ENCODE data around the gene LCN12.

LCN12 gene

DNA sequence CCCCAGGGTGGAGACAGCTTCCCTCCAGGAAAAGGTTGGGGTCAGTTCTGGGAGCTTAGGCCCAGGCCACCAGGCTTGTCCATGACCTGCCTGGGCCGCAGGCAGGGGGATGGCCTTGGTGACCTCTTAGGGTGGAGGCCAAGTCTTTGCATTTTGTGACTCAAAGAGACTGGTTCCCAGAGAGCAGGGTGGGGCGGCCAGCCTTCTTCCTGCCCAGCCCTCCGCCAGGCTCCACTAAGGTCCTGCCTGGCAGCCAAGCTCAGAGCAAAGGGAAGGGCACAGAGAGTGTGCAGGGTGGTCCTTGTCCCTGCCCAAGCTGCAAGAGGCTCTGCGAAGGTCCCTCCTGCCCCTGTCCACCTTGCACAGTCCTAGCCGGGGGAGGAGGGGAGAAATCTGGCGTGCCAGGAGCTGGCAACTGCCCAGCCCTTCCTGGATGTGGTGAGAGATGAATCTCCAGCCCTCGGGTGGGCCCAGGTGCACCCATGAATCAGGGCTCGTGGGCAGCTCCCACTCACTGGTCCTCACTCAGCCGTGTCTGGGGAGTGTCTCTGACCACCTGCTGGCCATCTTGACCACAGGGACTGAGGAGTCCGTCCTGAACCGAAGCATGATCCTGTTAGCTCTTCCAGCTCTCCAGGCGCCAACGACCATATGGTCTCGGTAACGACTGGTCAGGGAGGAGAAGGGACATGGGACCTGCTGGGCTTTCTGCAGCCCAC is 22.9 kb downstream of the LCN12 start:
- DNase-seq = no peak

- DNase-seq = no peak
Measured at GRCh38 chr9:136975644-136976043, 23.6 kb downstream of the LCN12 start.

GRCh38 chr9:136977223-136977622 is 25.1 kb downstream of the LCN12 start, which contains the start of gene PTGDS:
PTGDS (plus strand) TSS chr9:136977504; CDS start chr9:136977579, 75 bp downstream.
- DNase-seq = no peak

- DNase-seq = no peak
Measured at GRCh38 chr9:136977649-136978072, 25.6 kb downstream of the LCN12 start.

DNA sequence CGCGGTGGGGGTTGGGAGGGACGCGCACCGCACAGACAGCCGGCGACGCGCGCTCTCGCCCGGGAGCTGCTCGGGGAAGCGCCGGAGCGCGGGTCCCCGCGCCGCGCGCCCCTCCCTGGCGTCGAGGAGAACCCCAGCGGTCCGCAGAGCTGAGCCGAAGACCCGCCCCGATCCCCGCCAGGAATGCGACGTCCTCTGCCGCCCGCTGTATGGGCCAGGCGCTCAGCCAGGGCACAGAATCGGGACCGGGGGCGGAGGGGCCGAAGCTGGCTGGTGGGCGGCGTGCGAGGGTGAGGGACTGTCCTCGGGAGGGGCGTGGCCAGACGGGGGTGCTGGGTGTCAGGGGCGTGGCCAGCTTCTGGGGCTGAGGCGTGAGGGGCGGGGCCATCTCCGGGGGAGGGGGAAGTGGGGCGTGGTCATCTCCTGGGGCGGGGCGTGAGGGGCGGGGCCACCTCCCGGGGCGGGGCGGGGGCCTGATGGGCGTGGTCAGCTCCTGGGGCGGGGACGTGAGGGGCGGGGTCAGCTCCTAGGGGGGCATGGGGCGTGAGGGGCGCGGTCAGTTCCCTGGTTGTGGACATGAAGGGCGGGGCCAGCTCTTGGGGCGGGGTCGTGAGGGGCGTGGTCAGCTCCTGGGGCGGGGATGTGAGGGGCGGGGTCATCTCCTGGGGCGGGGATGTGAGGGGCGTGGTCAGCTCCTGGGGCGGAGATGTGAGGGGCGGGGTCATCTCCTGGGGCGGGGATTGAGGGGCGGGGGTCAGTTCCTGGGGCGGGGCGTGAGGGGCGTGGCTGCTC is 26.2 kb downstream of the LCN12 start:
- DNase-seq = peak; percentile 61 to 66

DNA sequence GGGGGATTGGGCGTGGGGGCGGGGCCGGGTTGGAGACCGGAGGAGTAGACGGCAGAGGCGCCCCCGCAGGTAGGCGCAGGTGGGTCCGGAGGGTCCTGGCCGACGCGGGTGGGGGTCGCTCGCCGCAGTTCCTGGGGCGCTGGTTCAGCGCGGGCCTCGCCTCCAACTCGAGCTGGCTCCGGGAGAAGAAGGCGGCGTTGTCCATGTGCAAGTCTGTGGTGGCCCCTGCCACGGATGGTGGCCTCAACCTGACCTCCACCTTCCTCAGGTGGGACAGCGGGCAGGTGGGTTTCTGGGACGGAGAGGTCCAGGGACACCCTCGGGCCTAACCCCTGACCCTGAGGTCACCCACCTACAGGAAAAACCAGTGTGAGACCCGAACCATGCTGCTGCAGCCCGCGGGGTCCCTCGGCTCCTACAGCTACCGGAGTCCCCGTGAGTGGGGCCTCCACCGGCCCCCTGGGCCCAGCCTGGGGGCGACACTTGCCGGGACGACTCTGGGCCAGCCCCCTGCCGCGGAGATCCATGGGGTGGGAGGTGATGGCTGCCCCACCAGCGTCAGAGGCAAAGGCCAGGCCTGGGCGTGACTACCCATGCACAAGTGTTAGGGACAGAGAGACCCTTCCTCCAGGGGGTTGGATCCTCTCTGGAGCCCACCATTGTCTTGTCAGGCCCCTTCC is 26.9 kb downstream of the LCN12 start:
- DNase-seq = no peak

DNA sequence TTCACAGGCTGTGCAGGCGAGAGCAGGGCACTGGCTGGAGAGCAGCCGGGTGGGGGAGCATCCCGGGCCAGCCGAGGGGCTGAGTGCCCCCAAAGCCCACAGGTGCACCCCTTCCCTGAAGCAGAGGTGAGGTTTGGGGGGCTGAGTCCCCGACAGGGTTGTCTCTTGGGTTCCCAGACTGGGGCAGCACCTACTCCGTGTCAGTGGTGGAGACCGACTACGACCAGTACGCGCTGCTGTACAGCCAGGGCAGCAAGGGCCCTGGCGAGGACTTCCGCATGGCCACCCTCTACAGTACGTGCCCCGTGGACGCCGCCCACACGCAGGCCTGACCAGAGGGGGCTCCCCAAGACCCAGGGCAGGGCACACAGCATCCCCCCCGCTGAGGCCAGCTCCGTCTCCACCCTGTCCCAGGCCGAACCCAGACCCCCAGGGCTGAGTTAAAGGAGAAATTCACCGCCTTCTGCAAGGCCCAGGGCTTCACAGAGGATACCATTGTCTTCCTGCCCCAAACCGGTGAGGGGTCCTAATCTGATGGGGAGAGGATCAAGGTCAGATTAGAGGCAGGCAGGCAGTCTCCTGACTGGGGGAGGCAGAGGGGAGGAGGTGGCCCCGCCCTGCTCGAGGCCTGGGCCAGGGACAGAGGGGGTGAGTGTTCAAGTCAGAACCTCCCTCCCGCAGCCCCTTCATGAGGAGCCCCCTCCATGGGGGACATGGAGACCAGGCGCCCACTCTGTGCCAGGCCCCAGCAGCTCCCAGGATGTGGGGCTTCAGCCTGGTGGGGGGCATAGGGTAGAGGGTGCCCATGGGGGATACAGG is 27.9 kb downstream of the LCN12 start:
- DNase-seq = no peak

DNA sequence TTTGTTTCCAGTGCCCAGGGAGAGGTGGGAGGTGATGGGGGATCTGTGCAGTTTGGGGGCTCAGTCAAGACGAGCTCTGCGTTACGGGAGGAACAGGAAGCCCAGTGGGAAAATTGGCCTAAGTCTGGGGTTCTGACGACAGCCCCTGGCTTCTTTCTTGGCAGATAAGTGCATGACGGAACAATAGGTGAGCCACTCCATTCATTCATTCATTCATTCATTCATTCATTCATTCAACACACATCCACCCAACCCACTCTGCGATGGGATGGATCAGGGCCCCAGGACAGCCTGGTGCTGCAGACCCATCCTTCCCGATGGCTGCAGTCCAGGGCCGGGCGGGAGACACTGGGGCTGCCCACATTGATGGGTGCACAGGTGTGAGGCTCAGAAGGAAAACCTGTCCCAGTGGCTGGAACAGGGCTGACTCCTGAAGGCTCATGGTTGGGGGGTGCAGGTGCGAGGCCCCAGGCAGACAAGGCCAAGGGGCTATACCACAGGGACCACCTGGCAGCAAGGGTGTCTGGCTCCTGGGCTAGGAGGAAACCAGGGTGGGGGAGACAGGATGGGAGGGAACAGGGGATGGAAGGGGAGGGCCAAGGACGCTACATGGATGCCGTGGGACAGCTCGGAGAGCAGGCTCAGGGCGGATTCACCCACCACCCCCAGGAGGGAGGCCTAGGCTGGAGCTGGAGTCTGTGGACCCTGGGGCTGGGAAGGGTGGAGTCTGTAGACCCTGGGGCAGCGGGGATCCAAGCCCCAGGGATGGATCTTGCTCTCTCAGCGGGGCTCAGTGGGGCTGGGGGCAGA is 28.8 kb downstream of the LCN12 start:
- no peak for DNase-seq

GRCh38 chr9:136981588-136982231 is 29.6 kb downstream of the LCN12 start:
- DNase-seq = no peak

DNA sequence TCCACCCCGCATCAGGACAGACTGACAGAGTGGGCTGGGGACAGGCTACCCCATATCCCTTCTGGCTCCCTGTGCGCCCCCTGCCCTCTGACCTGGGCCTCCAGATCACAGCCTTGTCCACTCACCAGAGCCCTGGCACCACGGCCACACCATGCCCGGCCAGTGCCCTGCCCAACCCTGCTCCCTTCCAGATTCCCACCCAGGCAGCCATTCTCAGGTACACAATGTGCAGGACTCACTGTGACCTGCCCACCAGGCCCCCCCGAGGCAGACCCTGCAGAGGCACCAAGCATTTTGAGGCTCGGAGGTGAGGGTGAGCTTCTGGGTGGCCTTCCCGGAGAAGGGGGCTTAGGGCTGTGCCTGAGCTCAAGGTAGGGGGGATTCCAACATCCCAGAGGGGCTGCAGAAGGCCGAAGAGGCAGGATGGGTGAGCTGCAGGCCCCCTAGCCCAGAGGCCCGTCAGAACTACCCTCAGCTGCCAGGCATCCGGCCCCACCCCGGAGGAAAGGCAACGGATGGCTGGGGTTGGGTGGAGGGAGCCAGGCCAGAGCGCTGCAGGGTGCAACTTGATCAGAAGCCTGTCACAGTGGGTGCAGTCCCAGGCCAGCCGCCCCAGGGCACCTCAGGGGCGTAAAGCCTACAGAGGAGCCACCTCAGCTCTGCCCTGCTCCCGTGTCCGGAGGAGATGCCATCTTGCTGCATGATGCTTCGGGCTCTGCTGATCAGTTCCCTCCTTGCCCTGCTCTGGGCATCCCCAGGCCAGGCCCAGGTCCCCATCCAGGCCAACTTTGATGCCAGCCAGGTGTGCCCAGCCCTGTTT is 30.4 kb downstream of the LCN12 start, which contains the start of gene LCNL1:
TSS of gene LCNL1 (plus strand) at position 762 of the 820 bp plus-strand sequence. CDS start 594 bp downstream, outside the sequence.
- DNase-seq = no peak

DNA sequence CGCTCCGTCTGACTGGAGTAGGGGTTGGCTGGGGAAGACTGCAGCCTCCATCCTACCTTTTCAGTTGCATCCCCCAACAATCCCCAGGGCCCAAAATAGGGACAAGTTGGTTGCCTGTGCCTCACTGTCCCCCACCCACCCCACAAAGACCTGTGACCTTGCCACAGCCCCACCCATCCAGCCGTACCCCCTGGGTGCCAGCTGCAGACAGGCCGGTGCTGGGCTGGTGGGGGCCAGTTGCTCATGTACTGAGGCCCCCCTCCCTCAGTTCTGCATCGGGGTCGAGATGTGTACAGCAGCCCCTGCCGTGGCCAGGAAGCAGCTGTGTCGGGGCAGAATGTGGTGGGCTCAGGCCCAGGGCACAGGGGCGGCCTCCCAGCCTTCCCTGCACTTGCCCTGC is 31.1 kb downstream of the LCN12 start:
- DNase-seq = no peak

DNA sequence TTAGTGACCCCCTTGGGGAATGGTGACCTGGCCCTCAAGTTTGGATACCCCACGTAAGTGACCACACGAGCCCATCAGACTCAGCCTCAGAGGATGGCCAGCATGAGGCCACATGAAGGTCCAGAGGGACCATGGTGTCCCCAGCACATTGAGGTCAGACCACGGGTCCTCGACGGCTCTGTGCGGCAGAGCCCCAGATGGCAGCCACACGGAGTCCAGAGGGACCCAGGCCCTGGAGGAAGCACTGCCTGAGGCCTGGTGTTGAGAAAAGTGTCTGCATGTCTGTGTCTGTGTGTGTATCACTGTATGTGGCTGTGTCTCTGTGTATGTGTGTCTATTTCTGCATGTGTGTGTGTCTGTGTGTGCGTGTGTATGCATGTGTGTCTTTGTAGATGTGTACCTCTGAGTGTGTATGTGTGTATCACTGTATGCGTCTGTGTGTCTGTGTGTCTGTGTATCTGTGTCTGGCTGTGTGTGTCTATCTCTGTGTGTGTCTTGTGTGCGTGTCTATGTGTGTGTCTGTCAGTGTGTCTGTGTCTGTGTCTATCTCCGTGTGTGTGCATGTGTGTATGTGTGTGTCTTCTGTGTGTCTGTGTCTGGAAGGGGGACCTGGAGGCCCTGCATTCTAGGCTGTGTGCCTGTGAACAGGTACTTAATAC is 31.7 kb downstream of the LCN12 start:
- DNase-seq = no peak

- no peak for DNase-seq
Measured at GRCh38 chr9:136984464-136985026, 32.5 kb downstream of the LCN12 start.

DNA sequence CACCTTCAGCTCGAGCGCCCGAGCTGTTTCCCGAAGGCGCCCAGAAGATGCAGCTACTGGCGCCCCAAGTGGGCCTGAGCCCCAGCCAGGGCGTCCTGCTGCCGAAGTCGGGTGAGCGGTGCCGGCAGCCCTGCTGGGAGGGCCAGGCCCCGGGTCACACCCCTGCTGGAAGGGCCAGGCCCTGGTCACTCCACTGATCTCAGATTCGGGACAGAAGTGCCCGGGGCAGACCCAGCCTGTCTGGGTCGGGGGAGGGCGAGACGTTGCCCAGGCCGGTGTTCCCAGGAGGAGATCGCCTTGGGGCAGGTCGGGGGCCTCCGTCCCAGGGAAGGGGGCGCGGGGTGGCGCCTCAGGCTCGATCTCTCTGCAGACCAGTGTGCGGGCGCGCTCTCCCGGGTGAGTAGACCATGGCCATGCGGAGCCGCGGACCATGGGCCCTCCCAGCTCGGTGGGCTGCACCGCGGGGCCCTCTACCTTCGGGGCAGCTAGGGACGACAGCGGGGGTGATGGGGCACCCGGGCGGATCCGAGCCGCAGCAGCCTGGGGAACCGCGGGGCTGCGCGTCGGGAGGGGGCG is 33.0 kb downstream of the LCN12 start:
- no peak for DNase-seq

GRCh38 chr9:136985853-136986252 is 33.8 kb downstream of the LCN12 start:
- DNase-seq = no peak

DNA sequence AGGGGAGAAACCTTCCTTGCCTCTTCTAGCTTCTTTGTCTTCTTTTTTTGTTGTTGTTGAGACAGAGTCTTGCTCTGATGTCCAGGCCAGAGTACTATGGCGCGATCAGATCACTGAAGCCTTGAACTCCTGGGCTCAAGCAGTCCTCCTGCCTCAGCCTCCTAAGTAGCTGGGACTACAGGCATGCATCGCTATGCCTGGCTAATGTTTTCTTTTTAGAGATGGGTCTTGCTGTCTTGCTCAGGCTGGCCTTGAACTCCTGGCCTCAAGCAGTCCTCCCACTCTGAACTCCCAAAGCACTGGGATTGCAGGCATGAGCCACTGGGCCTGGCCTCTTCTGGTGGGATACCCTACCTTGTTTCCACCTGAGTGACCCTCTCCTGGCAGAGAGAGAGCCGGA is 36.8 kb downstream of the LCN12 start:
- no peak for DNase-seq

- DNase-seq = no peak
Measured at GRCh38 chr9:136990242-136990911, 38.3 kb downstream of the LCN12 start.
